OCI-LY3 (cell line): ENCODE data around the gene EN1.

Source experiments
- CTCF ChIP-seq: fragments of 200-600, 300-600 bp; sonication (generic); IDR thresholded peaks from 2 replicates; pipeline ENCODE4 v1.5.1; 2014; ENCODE audit warnings: antibody characterized with exemption, low read length, low read depth
- EZH2phosphoT487 ChIP-seq: fragments of 200-600 bp; shearing (Covaris generic); IDR thresholded peaks from 2 replicates; pipeline ENCODE4 v1.6.1; 2018; ENCODE audit warnings: antibody characterized with exemption, mixed run types, low read depth

DNA sequence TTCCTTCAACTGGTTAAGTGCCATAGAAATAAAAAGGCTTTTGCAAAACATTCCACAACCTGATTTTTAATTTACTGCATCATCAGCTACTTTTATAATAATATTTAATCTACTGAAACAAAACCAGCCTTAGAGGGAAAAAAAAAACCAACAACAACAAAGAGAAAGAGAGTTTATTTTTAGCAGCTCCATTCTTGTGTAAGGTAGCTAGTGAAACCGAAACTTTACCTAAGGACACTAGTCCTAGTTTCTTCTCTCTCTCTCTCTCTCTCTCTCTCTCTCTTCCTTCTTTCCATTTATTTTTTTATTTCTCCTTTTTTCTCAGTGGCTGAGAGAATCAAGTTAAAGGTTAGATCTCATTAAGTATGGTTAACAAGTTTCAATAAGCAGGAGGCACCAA lies 21.4 kb downstream of the EN1 start:
- TF ChIP-seq CTCF: no peak
- no peak for TF ChIP-seq EZH2phosphoT487
